Fibroblast of skin of right quadriceps (primary cell): ENCODE data around the gene YKT6.

Source experiments
- DNase-seq: peaks from one replicate; pipeline ENCODE4 v3.0.0-alpha.2; 2013

The YKT6 gene

GRCh38 chr7:44263326-44264082 is 62.7 kb downstream of the YKT6 start:
- no peak for DNase-seq
